Natural killer cell (primary cell): Measurements from ENCODE around the gene PTPN4. TPM values are rescaled to one million over a fixed set of nuclear protein-coding genes. Genes with fewer than 3 reads are reported as not detected.

Experiments
- ATAC-seq, 3 donors: fragments of 150-1000 bp in 2 of 3; fragments of 200-7000 bp in 1 of 3; cut with Tn5 transposase; 1 replicate in 1 of 3; 2 replicates in 2 of 3; pipeline ENCODE4 v1.10.0; 2021; ENCODE audit warnings: mild to moderate bottlenecking in 2 of 3, moderate library complexity in 2 of 3
- DNase-seq, 2 donors: peaks; one replicate each; pipeline versions ENCODE4 v3.0.0 to v3.0.0-alpha.2; 2013 to 2021; ENCODE audit warnings: mixed read lengths in 1 of 2
- H3K27ac ChIP-seq: one replicate; pipeline ENCODE4 v1.5.1; 2013; ENCODE audit warnings: mild to moderate bottlenecking, low read length
- H3K27me3 ChIP-seq: one replicate; pipeline ENCODE4 v1.6.1; 2013; ENCODE audit warnings: low read length; ENCODE audit not compliant: control insufficient read depth, insufficient read depth
- H3K36me3 ChIP-seq: one replicate; pipeline ENCODE4 v1.6.1; 2013; ENCODE audit warnings: low read length; ENCODE audit not compliant: control insufficient read depth, insufficient read depth
- H3K4me1 ChIP-seq: one replicate; pipeline ENCODE4 v1.6.1; 2013; ENCODE audit warnings: low read length; ENCODE audit not compliant: control insufficient read depth, insufficient read depth
- H3K4me3 ChIP-seq: one replicate; pipeline ENCODE4 v1.5.1; 2013; ENCODE audit warnings: low read length
- H3K9me3 ChIP-seq: one replicate; pipeline ENCODE4 v1.6.1; 2013; ENCODE audit warnings: low read length; ENCODE audit not compliant: control insufficient read depth, insufficient read depth
- H3K27ac Mint-ChIP-seq, 2 donors: one replicate each; pipeline ENCODE4 v1.8.0; 2022; ENCODE audit warnings: mild to moderate bottlenecking in 2 of 2, mixed read lengths in 2 of 2, moderate library complexity in 1 of 2
- H3K27me3 Mint-ChIP-seq, 2 donors: one replicate each; pipeline ENCODE4 v1.8.0; 2022; ENCODE audit warnings: low read depth in 2 of 2, mixed read lengths in 2 of 2
- H3K36me3 Mint-ChIP-seq: one replicate; pipeline ENCODE4 v1.8.0; 2022; ENCODE audit warnings: mixed read lengths
- H3K4me1 Mint-ChIP-seq, 2 donors: one replicate each; pipeline ENCODE4 v1.8.0; 2022; ENCODE audit warnings: mixed read lengths in 2 of 2
- H3K4me3 Mint-ChIP-seq: one replicate; pipeline ENCODE4 v1.8.0; 2022; ENCODE audit warnings: mild to moderate bottlenecking, moderate library complexity, mixed read lengths
- H3K9me3 Mint-ChIP-seq, 2 donors: one replicate each; pipeline ENCODE4 v1.8.0; 2022; ENCODE audit warnings: mixed read lengths in 2 of 2
- CTCF ChIP-seq: fragments of 200-600 bp; IDR thresholded peaks from one replicate; pipeline ENCODE4 v1.8.0; 2022; ENCODE audit warnings: antibody characterized with exemption
- WGBS: methylation state at CpG from one replicate; pipeline ENCODE4 v1.1.7; 2013; ENCODE audit warnings: missing lambda C conversion rate; ENCODE audit not compliant: insufficient coverage; 5-methylcytosine and 5-hydroxymethylcytosine counted together
- intact Hi-C: fragments of 100-400 bp; cut with micrococcal nuclease; formaldehyde crosslinking; loops from one replicate; pipeline ENCODE4 v1.14.2; 2022
- total RNA-seq, 4 donors: library from RNA; stranded (reverse); fragments of 120-200 nt in 1 of 4; gene quantifications; one replicate each; pipeline versions ENCODE4 v1.2.3 to v1.2.4, GENCODE V29; 2013 to 2022

PTPN4 gene
- total RNA-seq, 3 donors from 2014 or later (not counting 1 experiment from before 2014, with no cell fraction given): 265 to 347 (median 283) TPM

GRCh38 chr2:119751706-119752105 lies 8.0 kb upstream of the PTPN4 start:
- H3K4me1 Mint-ChIP-seq: peaks cover 4 to 6% of the 10 kb centered on the region in 2 donors
- H3K4me1 ChIP-seq: no peaks in the 10 kb centered on the region
- H3K27ac Mint-ChIP-seq: no peak overlapping the region
- DNase-seq (no peak), ATAC-seq (no peak)
- no peaks in the 10 kb centered on the region for H3K9me3 Mint-ChIP-seq
- H3K36me3 ChIP-seq: no peaks in the 10 kb centered on the region
- no peaks in the 10 kb centered on the region for H3K36me3 Mint-ChIP-seq
- no peaks in the 10 kb centered on the region for H3K9me3 ChIP-seq
- 77% methylated on average over 2 of the region's 2 CpGs for WGBS
- H3K4me3 ChIP-seq: no peak overlapping the region
- H3K27me3 ChIP-seq: no peaks in the 10 kb centered on the region
- intact Hi-C loops: loop anchor here (5.0 kb wide), 1 partner anchor 561 kb away; no protein-coding TSS in a partner anchor
- H3K27ac ChIP-seq: no peak overlapping the region
- H3K4me3 Mint-ChIP-seq: no peak overlapping the region
- H3K27me3 Mint-ChIP-seq: peaks cover 0 to 5% of the 10 kb centered on the region in 2 donors
- no peak for TF ChIP-seq CTCF

GRCh38 chr2:119753041-119753929 lies 6.4 kb upstream of the PTPN4 start:
- intact Hi-C loops: loop anchor here (1.0 to 5.0 kb wide), 3 partner anchors 73 to 559 kb away; no protein-coding TSS in a partner anchor
- ATAC-seq (peak; percentile 66 to 89 (median 86)), DNase-seq (peak in 1 of 2 donors; percentile 80)
- peak; percentile 73 for TF ChIP-seq CTCF
- no peak overlapping the region for H3K4me3 ChIP-seq
- H3K36me3 ChIP-seq: no peaks in the 10 kb centered on the region
- 47% methylated on average over 5 of the region's 7 CpGs for WGBS
- no peak overlapping the region for H3K27ac Mint-ChIP-seq
- no peak overlapping the region for H3K4me3 Mint-ChIP-seq
- H3K9me3 Mint-ChIP-seq: no peaks in the 10 kb centered on the region
- H3K27me3 ChIP-seq: no peaks in the 10 kb centered on the region
- H3K27me3 Mint-ChIP-seq: no peaks in the 10 kb centered on the region
- H3K36me3 Mint-ChIP-seq: no peaks in the 10 kb centered on the region
- no peaks in the 10 kb centered on the region for H3K4me1 ChIP-seq
- H3K27ac ChIP-seq: no peak overlapping the region
- no peaks in the 10 kb centered on the region for H3K9me3 ChIP-seq
- peaks cover 5 to 7% of the 10 kb centered on the region in 2 donors for H3K4me1 Mint-ChIP-seq

GRCh38 chr2:119753930-119754321 lies 5.8 kb upstream of the PTPN4 start:
- Mint-ChIP-seq H3K36me3 (no peaks in the 10 kb centered on the region), H3K27ac (no peak overlapping the region), H3K4me3 (no peak overlapping the region), H3K27me3 (no peaks in the 10 kb centered on the region), H3K9me3 (no peaks in the 10 kb centered on the region), H3K4me1 (peaks cover 11 to 12% of the 10 kb centered on the region in 2 donors)
- Histone ChIP-seq H3K27me3 (no peaks in the 10 kb centered on the region), H3K27ac (no peak overlapping the region), H3K4me1 (peaks cover 2% of the 10 kb centered on the region), H3K36me3 (no peaks in the 10 kb centered on the region), H3K9me3 (no peaks in the 10 kb centered on the region), H3K4me3 (no peak overlapping the region)
- no peak for TF ChIP-seq CTCF
- intact Hi-C loops: loop anchor here (1.0 to 5.0 kb wide), 3 partner anchors 72 to 558 kb away; no protein-coding TSS in a partner anchor
- DNase-seq (no peak), ATAC-seq (no peak)
- WGBS: no CpG with 5 or more reads among the region's 1 CpG
